Neural cell (in vitro differentiated cells): Measurements from ENCODE around the gene ACTRT3. TPM values are rescaled to one million over a fixed set of nuclear protein-coding genes. Genes with fewer than 3 reads are reported as not detected.

Source experiments
- H2AFZ ChIP-seq: fragments of 200-600, 300-800 bp; sonication (generic), shearing (Covaris generic); 2 replicates; pipeline ENCODE4 v1.6.0; 2014; ENCODE audit warnings: low read depth, mild to moderate bottlenecking, antibody characterized with exemption, low read length, moderate library complexity
- H3F3A ChIP-seq: fragments of 200-600 bp; shearing (Covaris generic); 2 replicates; pipeline ENCODE4 v1.6.1; 2016; ENCODE audit warnings: mild to moderate bottlenecking, moderate library complexity, mixed read lengths, antibody characterized with exemption, low read length; ENCODE audit not compliant: insufficient read depth, poor library complexity, severe bottlenecking
- H3K27ac ChIP-seq: fragments of 200-600, 300-800 bp; sonication (generic), shearing (Covaris generic); 2 replicates; pipeline ENCODE4 v1.5.1; 2014; ENCODE audit warnings: mild to moderate bottlenecking, low read length, moderate library complexity
- H3K27me3 ChIP-seq: fragments of 300-800, 200-600 bp; sonication (generic), shearing (Covaris generic); 2 replicates; pipeline ENCODE4 v1.6.0; 2014; ENCODE audit warnings: mild to moderate bottlenecking, low read depth, low read length, moderate library complexity; ENCODE audit not compliant: insufficient read depth
- H3K36me3 ChIP-seq: fragments of 300-800, 200-600 bp; sonication (generic), shearing (Covaris generic); 2 replicates; pipeline ENCODE4 v1.5.1; 2014; ENCODE audit warnings: mild to moderate bottlenecking, antibody characterized with exemption, low read length, moderate library complexity; ENCODE audit not compliant: insufficient read depth
- H3K4me2 ChIP-seq: fragments of 300-800, 200-600 bp; sonication (generic), shearing (Covaris generic); 2 replicates; pipeline ENCODE4 v1.6.0; 2014; ENCODE audit warnings: mild to moderate bottlenecking, low read length
- H3K4me3 ChIP-seq: fragments of 300-800, 200-600 bp; sonication (generic), shearing (Covaris generic); 2 replicates; pipeline ENCODE4 v1.5.1; 2014; ENCODE audit warnings: mild to moderate bottlenecking, low read length, moderate library complexity
- H3K79me2 ChIP-seq: fragments of 200-600 bp; shearing (Covaris generic); replicated peaks from 2 replicates; pipeline ENCODE4 v1.6.0; 2014; ENCODE audit warnings: mild to moderate bottlenecking, low read length, moderate library complexity; ENCODE audit not compliant: insufficient read depth
- H3K9ac ChIP-seq: fragments of 300-800, 200-600 bp; sonication (generic), shearing (Covaris generic); 2 replicates; pipeline ENCODE4 v1.6.1; 2016; ENCODE audit warnings: mild to moderate bottlenecking, low read length, mixed read lengths
- H3K9me2 ChIP-seq: fragments of 200-600 bp; shearing (Covaris generic); 2 replicates; pipeline ENCODE4 v1.6.1; 2016; ENCODE audit warnings: mild to moderate bottlenecking, low read length, mixed read lengths; ENCODE audit not compliant: insufficient read depth
- H3K9me3 ChIP-seq: fragments of 200-600, 300-800 bp; sonication (generic), shearing (Covaris generic); 2 replicates; pipeline ENCODE4 v1.6.1; 2016; ENCODE audit warnings: mild to moderate bottlenecking, mixed run types, low read length, moderate library complexity, mixed read lengths
- H4K20me1 ChIP-seq: fragments of 200-600 bp; shearing (Covaris generic); 2 replicates; pipeline ENCODE4 v1.6.1; 2016; ENCODE audit warnings: mild to moderate bottlenecking, mixed run types; ENCODE audit not compliant: insufficient read depth
- EP300 ChIP-seq: fragments of 450-650 bp; conservative IDR thresholded peaks from 2 replicates; pipeline ENCODE4 v1.6.1; 2014; ENCODE audit warnings: antibody characterized with exemption, mild to moderate bottlenecking, moderate library complexity; ENCODE audit not compliant: poor library complexity, severe bottlenecking
- EZH2 ChIP-seq: fragments of 200-600, 300-800 bp; shearing (Covaris generic), sonication (generic); IDR thresholded peaks from 2 replicates; pipeline ENCODE4 v1.6.1; 2014; ENCODE audit warnings: antibody characterized with exemption, low read length, borderline replicate concordance, mild to moderate bottlenecking; ENCODE audit not compliant: insufficient read depth, poor library complexity, severe bottlenecking
- MXI1 ChIP-seq: fragments of 450-650 bp; conservative IDR thresholded peaks from 2 replicates; pipeline ENCODE4 v1.6.1; 2014; ENCODE audit warnings: antibody characterized with exemption, mild to moderate bottlenecking; ENCODE audit not compliant: poor library complexity, severe bottlenecking
- POLR2AphosphoS5 ChIP-seq: IDR thresholded peaks from 2 replicates; pipeline ENCODE4 v1.6.1; 2012
- RAD21 ChIP-seq: fragments of 450-650 bp; conservative IDR thresholded peaks from 2 replicates; pipeline ENCODE4 v1.6.1; 2014; ENCODE audit warnings: antibody characterized with exemption, mild to moderate bottlenecking, moderate library complexity
- SMC3 ChIP-seq: fragments of 450-650 bp; conservative IDR thresholded peaks from 2 replicates; pipeline ENCODE4 v1.6.1; 2014; ENCODE audit warnings: antibody characterized with exemption, mild to moderate bottlenecking, moderate library complexity; ENCODE audit not compliant: poor library complexity
- TAF1 ChIP-seq: IDR thresholded peaks from 2 replicates; pipeline ENCODE4 v1.6.1; 2012; ENCODE audit warnings: low read depth
- polyA plus RNA-seq: library from polyadenylated mRNA; depleted of rRNA; stranded (reverse); fragments of >200 nt; gene quantifications from 2 replicates; pipeline ENCODE4 v1.2.3, GENCODE V29; 2014
- TF ChIP-seq, protein P1 (sequence below): fragments of 450-650 bp; IDR thresholded peaks from 2 replicates; pipeline ENCODE4 v1.5.1; 2014; ENCODE audit warnings: antibody characterized with exemption, mild to moderate bottlenecking, moderate library complexity; ENCODE audit not compliant: poor library complexity, severe bottlenecking
- TF ChIP-seq, protein P2 (sequence below): IDR thresholded peaks from 2 replicates; pipeline ENCODE4 v1.6.1; 2012; ENCODE audit warnings: borderline replicate concordance

The ACTRT3 gene
- polyA plus RNA-seq, 1 donor from 2014 or later: not detected

DNA sequence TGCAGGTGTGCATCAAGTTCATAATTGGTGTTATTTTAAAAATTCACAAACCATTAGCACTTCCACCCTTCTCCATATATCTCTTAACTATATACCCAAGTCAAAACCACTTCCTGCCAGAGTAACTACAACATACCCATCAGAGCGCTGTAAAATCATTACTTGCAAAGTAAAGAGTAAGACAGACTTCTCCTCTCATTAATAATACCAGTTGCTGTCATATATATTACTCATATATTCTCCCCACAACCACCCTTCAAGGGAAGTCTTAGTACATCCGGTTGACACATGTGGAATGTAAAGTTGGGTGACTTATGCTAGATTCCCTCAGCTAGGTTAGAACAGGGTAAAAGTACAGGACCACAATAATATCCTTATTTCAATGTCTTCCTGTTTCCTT, 10.1 kb downstream of the ACTRT3 start:
- Histone ChIP-seq H3F3A (no peaks in the 10 kb centered on the region), H2AFZ (no peak overlapping the region), H3K79me2 (no peaks in the 10 kb centered on the region), H3K9me3 (no peaks in the 10 kb centered on the region), H3K36me3 (no peaks in the 10 kb centered on the region), H3K4me2 (no peak overlapping the region), H3K4me3 (no peak overlapping the region), H3K27me3 (peaks cover under 1% of the 10 kb centered on the region), H3K9ac (no peak overlapping the region), H4K20me1 (no peaks in the 10 kb centered on the region), H3K9me2 (no peaks in the 10 kb centered on the region), H3K27ac (no peak overlapping the region)
- TF ChIP-seq TAF1 (no peak), MXI1 (no peak)

DNA sequence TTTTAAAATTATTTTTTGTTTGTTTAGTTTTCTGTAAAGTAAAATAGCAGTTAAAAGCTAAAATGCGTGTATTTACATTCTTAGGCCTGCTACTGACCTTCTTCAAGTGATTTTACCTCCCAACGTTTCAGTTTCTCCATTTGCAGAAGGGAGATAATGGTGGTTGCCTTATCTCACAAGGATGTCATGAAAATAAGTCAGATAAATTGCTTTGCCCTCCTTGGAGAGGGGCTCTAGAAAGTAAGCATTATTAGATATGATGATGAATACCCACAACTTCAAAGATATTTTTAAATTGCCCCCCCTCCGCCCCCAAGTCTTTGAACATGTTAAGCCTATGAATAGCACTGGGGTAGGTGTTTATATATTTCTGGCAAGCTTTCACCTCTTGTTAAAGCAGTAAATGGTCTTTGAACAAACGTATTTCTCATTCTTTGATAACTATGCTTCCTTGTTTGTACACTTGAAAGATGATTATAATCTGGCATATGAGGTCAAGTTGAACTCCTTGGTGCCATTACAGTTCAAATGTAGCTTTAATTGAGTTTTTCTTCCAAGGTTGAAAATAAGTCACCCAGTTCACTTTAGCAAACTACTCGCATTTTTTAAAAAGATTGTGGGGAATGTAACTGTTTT, 10.9 kb downstream of the ACTRT3 start:
- H3K4me3 ChIP-seq: no peak overlapping the region
- H3K27ac ChIP-seq: no peak overlapping the region
- no peaks in the 10 kb centered on the region for H3K27me3 ChIP-seq
- H4K20me1 ChIP-seq: no peaks in the 10 kb centered on the region
- no peaks in the 10 kb centered on the region for H3K9me2 ChIP-seq
- no peak overlapping the region for H3K4me2 ChIP-seq
- H3K9me3 ChIP-seq: no peaks in the 10 kb centered on the region
- no peaks in the 10 kb centered on the region for H3K36me3 ChIP-seq
- TF ChIP-seq EP300 (no peak), RAD21 (no peak), TAF1 (no peak), MXI1 (no peak), EZH2 (no peak), POLR2AphosphoS5 (no peak), SMC3 (no peak)
- TF ChIP-seq, protein P1, sequence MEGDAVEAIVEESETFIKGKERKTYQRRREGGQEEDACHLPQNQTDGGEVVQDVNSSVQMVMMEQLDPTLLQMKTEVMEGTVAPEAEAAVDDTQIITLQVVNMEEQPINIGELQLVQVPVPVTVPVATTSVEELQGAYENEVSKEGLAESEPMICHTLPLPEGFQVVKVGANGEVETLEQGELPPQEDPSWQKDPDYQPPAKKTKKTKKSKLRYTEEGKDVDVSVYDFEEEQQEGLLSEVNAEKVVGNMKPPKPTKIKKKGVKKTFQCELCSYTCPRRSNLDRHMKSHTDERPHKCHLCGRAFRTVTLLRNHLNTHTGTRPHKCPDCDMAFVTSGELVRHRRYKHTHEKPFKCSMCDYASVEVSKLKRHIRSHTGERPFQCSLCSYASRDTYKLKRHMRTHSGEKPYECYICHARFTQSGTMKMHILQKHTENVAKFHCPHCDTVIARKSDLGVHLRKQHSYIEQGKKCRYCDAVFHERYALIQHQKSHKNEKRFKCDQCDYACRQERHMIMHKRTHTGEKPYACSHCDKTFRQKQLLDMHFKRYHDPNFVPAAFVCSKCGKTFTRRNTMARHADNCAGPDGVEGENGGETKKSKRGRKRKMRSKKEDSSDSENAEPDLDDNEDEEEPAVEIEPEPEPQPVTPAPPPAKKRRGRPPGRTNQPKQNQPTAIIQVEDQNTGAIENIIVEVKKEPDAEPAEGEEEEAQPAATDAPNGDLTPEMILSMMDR: no peak
- TF ChIP-seq, protein P2, sequence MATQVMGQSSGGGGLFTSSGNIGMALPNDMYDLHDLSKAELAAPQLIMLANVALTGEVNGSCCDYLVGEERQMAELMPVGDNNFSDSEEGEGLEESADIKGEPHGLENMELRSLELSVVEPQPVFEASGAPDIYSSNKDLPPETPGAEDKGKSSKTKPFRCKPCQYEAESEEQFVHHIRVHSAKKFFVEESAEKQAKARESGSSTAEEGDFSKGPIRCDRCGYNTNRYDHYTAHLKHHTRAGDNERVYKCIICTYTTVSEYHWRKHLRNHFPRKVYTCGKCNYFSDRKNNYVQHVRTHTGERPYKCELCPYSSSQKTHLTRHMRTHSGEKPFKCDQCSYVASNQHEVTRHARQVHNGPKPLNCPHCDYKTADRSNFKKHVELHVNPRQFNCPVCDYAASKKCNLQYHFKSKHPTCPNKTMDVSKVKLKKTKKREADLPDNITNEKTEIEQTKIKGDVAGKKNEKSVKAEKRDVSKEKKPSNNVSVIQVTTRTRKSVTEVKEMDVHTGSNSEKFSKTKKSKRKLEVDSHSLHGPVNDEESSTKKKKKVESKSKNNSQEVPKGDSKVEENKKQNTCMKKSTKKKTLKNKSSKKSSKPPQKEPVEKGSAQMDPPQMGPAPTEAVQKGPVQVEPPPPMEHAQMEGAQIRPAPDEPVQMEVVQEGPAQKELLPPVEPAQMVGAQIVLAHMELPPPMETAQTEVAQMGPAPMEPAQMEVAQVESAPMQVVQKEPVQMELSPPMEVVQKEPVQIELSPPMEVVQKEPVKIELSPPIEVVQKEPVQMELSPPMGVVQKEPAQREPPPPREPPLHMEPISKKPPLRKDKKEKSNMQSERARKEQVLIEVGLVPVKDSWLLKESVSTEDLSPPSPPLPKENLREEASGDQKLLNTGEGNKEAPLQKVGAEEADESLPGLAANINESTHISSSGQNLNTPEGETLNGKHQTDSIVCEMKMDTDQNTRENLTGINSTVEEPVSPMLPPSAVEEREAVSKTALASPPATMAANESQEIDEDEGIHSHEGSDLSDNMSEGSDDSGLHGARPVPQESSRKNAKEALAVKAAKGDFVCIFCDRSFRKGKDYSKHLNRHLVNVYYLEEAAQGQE: no peak
- no peaks in the 10 kb centered on the region for H3K79me2 ChIP-seq
- no peaks in the 10 kb centered on the region for H3F3A ChIP-seq
- no peak overlapping the region for H3K9ac ChIP-seq
- H2AFZ ChIP-seq: no peak overlapping the region
